HL-60 (cell line): Measurements from ENCODE around the gene NUFIP2.

Experiments used
- CTCF ChIP-seq: IDR thresholded peaks from one replicate; pipeline ENCODE4 v1.5.1; 2011; ENCODE audit warnings: low read length, control low read depth, inconsistent platforms; ENCODE audit not compliant: insufficient read depth
- POLR2AphosphoS5 ChIP-seq: IDR thresholded peaks from 2 replicates; pipeline ENCODE4 v1.6.1; 2012; ENCODE audit warnings: low read depth
- REST ChIP-seq: IDR thresholded peaks from 2 replicates; pipeline ENCODE4 v1.6.1; 2012; ENCODE audit warnings: low read depth; ENCODE audit not compliant: insufficient replicate concordance

GRCh38 chr17:29215174-29215573 is 78.8 kb downstream of the NUFIP2 start:
- TF ChIP-seq CTCF: no peak
- no peak for TF ChIP-seq POLR2AphosphoS5
- no peak for TF ChIP-seq REST
